ENCODE results near the gene HDGFL3.

DNA sequence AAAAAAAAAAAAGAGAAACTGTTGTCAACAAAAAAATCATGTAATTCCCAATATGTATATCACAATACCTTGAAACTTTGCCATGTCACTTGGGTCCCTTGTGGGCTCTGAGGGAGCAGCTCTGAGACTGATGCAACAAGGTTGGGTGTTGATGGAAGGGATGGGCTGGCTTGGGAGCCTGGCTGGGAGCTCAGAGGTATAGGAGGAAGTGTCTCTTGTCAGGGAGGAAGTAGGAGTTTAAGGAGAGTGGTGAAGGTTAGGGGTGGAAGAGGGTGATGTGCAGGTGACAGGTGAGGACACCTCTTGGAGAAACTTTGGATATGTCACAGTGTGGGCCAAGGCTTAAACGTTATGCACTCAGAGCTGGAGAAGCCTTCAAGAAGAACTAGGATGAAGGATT lies 102.2 kb downstream of the HDGFL3 start:
- TF ChIP-seq YY1 (IDR thresholded peaks at IDR 0.05; ENCODE audit: insufficient read depth, insufficient read length) (no peak), ZNF274 (IDR thresholded peaks at IDR 0.05; ENCODE audit: low read depth, low read length) (no peak)
